Measurements from ENCODE around the gene ADNP.

GRCh38 chr20:50969912-50970311, 38.7 kb upstream of the ADNP start:
- TF ChIP-seq CTCF (IDR thresholded peaks at IDR 0.05) (no peak), POLR2A (IDR thresholded peaks at IDR 0.05) (no peak)

Measured in Peyer's patch (tissue), 4 donors.